Activated naive CD8-positive, alpha-beta T cell treated with anti-CD3 and anti-CD28 coated beads, Interleukin-2, amount 10 ng/mL, durations not matched to agents 7 days and 5 days (primary cell): ENCODE measurements around the gene PLPPR2. TPM values are rescaled to one million over a fixed set of nuclear protein-coding genes. Genes with fewer than 3 reads are reported as not detected.
"Not testable (repeated sequence)": the region's sequence is repeated elsewhere in the genome, so short reads cannot be mapped to it uniquely, and the experiment has no call there.

ENCODE experiments used
- ATAC-seq: fragments of 150-1000 bp; cut with Tn5 transposase; one replicate; pipeline ENCODE4 v1.10.0; 2021; ENCODE audit warnings: low read depth, moderate library complexity
- POLR2A ChIA-PET: fragments of 350-600 bp; sonication (Branson Sonifier 250); formaldehyde crosslinking; loops from one replicate; lab custom pipeline; 2021; ENCODE audit warnings: antibody characterized with exemption; lab: Charles Lee
- DNase-seq: peaks from one replicate; pipeline ENCODE4 v3.0.0; 2021
- H3K27ac Mint-ChIP-seq: one replicate; pipeline ENCODE4 v1.8.0; 2022; ENCODE audit warnings: mild to moderate bottlenecking, mixed read lengths
- H3K27me3 Mint-ChIP-seq: one replicate; pipeline ENCODE4 v1.8.0; 2022; ENCODE audit warnings: mild to moderate bottlenecking, moderate library complexity, mixed read lengths
- H3K36me3 Mint-ChIP-seq: one replicate; pipeline ENCODE4 v1.8.0; 2021; ENCODE audit warnings: mild to moderate bottlenecking, mixed read lengths
- H3K4me1 Mint-ChIP-seq: one replicate; pipeline ENCODE4 v1.8.0; 2021; ENCODE audit warnings: mixed read lengths
- H3K4me3 Mint-ChIP-seq: one replicate; pipeline ENCODE4 v1.8.0; 2022; ENCODE audit warnings: mild to moderate bottlenecking, moderate library complexity, mixed read lengths
- H3K9me3 Mint-ChIP-seq: one replicate; pipeline ENCODE4 v1.8.0; 2021; ENCODE audit warnings: mixed read lengths
- total RNA-seq, 2 experiments: library from RNA; stranded (reverse); gene quantifications; one replicate each; pipeline ENCODE4 v1.2.3, GENCODE V29; 2021

PLPPR2 gene
- total RNA-seq, 2 experiments from 2014 or later = 5.5 to 6.3 TPM

DNA sequence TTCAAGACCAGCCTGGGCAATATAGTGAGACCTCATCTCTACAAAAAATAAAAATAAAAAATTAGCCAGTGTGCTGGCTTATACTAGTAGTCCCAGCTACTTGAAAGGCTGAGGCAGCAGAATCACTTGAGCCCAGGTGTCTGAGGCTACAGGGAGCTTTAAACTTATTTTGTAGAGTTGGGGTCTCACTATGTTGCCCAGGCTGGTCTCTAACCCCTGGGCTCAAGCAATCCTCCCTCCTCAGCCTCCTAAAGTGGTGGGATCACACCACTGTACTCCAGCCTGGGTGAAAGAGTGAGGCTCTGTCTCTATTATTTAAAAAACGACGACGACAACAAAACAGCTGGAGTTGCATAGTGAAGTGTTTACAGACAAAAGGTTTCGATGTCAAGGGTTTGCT is 23.7 kb upstream of the PLPPR2 start:
- no peaks in the 10 kb centered on the region for H3K27me3 Mint-ChIP-seq

GRCh38 chr19:11332822-11333221 is 22.4 kb upstream of the PLPPR2 start:
- DNase-seq (no peak), ATAC-seq (no peak)
- Mint-ChIP-seq H3K36me3 (peaks cover 26% of the 10 kb centered on the region), H3K9me3 (no peaks in the 10 kb centered on the region), H3K27ac (no peak overlapping the region), H3K4me1 (peaks cover 9% of the 10 kb centered on the region), H3K27me3 (no peaks in the 10 kb centered on the region), H3K4me3 (no peak overlapping the region)
- POLR2A ChIA-PET = interaction anchor here (0.7 to 1.8 kb wide), 2 partner anchors 14 to 1236 kb away, joined by 3 to 5 read pairs; partner anchors contain the start of gene CCDC159

More for the DNA sequence above, 23.7 kb upstream of the PLPPR2 start:
- POLR2A ChIA-PET = interaction anchor here (1.8 kb wide), 1 partner anchor 15 kb away, joined by 5 read pairs; the partner anchor contains the start of gene CCDC159
- no peak for DNase-seq
- ATAC-seq = no peak
- H3K4me1 Mint-ChIP-seq = no peaks in the 10 kb centered on the region
- no peaks in the 10 kb centered on the region for H3K9me3 Mint-ChIP-seq
- no peak overlapping the region for H3K27ac Mint-ChIP-seq
- no peak overlapping the region for H3K4me3 Mint-ChIP-seq
- peaks cover 27% of the 10 kb centered on the region for H3K36me3 Mint-ChIP-seq

DNA sequence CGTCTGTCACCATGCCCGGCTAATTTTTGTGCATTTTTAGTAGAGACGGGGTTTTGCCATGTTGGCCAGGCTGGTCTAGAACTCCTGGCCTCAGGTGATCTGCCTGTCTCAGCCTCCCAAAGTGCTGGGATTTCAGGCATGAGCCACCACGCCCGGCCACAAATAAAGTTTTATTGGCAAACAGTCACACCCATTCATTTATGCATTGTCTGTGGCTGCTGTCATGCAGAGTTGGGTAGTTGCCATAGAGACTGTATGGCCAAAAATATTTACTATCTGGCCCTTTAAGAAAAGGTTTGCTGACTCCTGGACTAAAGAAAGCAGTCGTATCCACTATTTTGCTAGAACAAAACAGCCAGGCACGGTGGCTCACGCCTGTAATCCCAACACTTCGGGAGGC is 21.4 kb upstream of the PLPPR2 start:
- Mint-ChIP-seq H3K36me3 (peaks cover 26% of the 10 kb centered on the region), H3K4me1 (peaks cover 14% of the 10 kb centered on the region)
- ATAC-seq, DNase-seq, H3K9me3 Mint-ChIP-seq, H3K27me3 Mint-ChIP-seq, H3K4me3 Mint-ChIP-seq, POLR2A ChIA-PET, H3K27ac Mint-ChIP-seq: not testable (repeated sequence)

DNA sequence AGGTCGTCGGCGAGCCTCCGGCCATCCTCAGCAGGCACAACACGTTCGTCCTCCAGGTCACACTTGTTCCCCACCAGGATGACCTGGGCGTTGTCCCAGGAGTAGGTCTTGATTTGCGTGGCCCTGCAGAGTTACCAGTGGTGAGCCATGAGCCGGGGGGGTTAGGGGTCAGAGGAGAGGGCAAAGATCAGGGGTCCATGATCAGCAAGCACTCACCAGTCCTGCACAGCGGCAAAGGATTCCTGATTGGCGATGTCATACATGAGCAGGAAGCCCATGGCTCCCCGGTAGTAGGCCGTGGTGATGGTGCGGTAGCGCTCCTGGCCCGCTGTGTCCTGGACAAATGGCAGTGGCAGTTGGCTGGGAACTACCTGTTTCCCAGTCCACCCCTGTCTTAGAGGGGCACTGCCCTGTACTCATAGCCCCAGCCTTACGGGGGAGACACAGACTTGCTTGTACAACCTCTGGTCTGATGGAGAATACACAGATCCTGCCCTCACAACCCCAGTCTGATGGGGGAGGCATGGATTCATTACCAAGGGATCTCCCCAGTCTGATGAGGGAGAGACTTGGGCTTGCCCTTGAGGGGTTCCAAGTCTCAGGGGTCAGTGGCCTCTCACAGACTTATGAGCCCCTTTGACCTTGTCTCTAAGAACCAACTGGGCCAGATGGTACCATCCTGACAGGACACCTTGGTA is 19.6 kb upstream of the PLPPR2 start:
- Mint-ChIP-seq H3K4me1 (peaks cover 20% of the 10 kb centered on the region), H3K9me3 (no peaks in the 10 kb centered on the region), H3K27ac (no peak overlapping the region), H3K36me3 (peaks cover 26% of the 10 kb centered on the region), H3K27me3 (no peaks in the 10 kb centered on the region), H3K4me3 (no peak overlapping the region)
- ATAC-seq (no peak), DNase-seq (no peak)
- POLR2A ChIA-PET = interaction anchor here (0.7 kb wide), 1 partner anchor 11 kb away, joined by 3 read pairs; no protein-coding TSS in a partner anchor

- Mint-ChIP-seq H3K4me3 (peak overlapping the region; percentile 42), H3K4me1 (peaks cover 20% of the 10 kb centered on the region), H3K36me3 (peaks cover 26% of the 10 kb centered on the region), H3K9me3 (no peaks in the 10 kb centered on the region), H3K27ac (peak overlapping the region; percentile 38), H3K27me3 (no peaks in the 10 kb centered on the region)
- POLR2A ChIA-PET = interaction anchor here (0.6 to 1.2 kb wide), 3 partner anchors 9 to 145 kb away, joined by 3 read pairs; partner anchors contain the start of genes CCDC159 and TMEM205
- DNase-seq (no peak), ATAC-seq (no peak)
Measured at GRCh38 chr19:11337080-11337479, 18.2 kb upstream of the PLPPR2 start.

DNA sequence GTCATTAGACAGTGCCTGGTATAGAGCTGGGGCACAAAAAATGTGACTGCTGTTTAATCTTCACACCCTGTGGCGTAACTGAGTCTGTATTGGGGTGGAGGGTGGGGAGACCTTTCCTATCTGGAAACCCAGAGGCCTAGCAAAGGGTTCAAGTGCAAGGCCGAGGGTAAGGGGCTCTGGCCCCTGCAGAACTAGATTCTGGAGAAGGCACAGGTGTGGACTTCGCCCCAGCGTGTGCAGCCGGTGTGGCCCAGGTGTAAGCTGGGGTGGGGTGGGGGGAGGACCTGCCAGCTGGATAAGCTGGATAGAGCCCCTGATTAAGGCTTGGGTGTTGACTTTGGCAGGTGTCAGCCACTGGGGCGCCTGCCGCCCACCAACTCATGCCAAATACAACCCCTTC is 17.1 kb upstream of the PLPPR2 start:
- ATAC-seq (no peak), DNase-seq (no peak)
- Mint-ChIP-seq H3K36me3 (peaks cover 26% of the 10 kb centered on the region), H3K27ac (no peak overlapping the region), H3K9me3 (no peaks in the 10 kb centered on the region), H3K4me3 (no peak overlapping the region), H3K27me3 (no peaks in the 10 kb centered on the region), H3K4me1 (peaks cover 20% of the 10 kb centered on the region)
- POLR2A ChIA-PET = interaction anchor here (0.7 to 2.2 kb wide), 3 partner anchors 8 to 585 kb away, joined by 3 to 8 read pairs (median 3); partner anchors contain the start of genes CCDC159 and TMEM205

- Mint-ChIP-seq H3K27me3 (no peaks in the 10 kb centered on the region), H3K4me1 (peaks cover 20% of the 10 kb centered on the region), H3K4me3 (peak overlapping the region; percentile 86), H3K9me3 (no peaks in the 10 kb centered on the region), H3K36me3 (peaks cover 26% of the 10 kb centered on the region), H3K27ac (peak overlapping the region; percentile 64)
- ATAC-seq (no peak), DNase-seq (no peak)
- POLR2A ChIA-PET = interaction anchor here (1.4 to 2.2 kb wide), 2 partner anchors 15 to 36 kb away, joined by 6 to 8 read pairs; partner anchors contain the start of gene SWSAP1
Measured at GRCh38 chr19:11338569-11339253, 16.5 kb upstream of the PLPPR2 start.

GRCh38 chr19:11339254-11340098 is 15.8 kb upstream of the PLPPR2 start, which contains the start of gene RAB3D:
TSS of gene RAB3D (minus strand) at chr19:11339657. CDS start at chr19:11337399, 2,258 bp downstream.
- H3K4me3 Mint-ChIP-seq = peak within 1 kb of the TSS; percentile 86
- no peaks in the 10 kb centered on the region for H3K27me3 Mint-ChIP-seq
- DNase-seq (peak; percentile 85), ATAC-seq (peak; percentile 90)
- POLR2A ChIA-PET = interaction anchor here (0.7 to 2.2 kb wide), 4 partner anchors 15 to 42 kb away, joined by 3 to 8 read pairs (median 4); partner anchors contain the start of gene SWSAP1
- peaks cover 22% of the 10 kb centered on the region for H3K4me1 Mint-ChIP-seq
- peak within 1 kb of the TSS; percentile 64 for H3K27ac Mint-ChIP-seq
- H3K36me3 Mint-ChIP-seq = peaks cover 20% of the 10 kb centered on the region
- H3K9me3 Mint-ChIP-seq = no peaks in the 10 kb centered on the region

DNA sequence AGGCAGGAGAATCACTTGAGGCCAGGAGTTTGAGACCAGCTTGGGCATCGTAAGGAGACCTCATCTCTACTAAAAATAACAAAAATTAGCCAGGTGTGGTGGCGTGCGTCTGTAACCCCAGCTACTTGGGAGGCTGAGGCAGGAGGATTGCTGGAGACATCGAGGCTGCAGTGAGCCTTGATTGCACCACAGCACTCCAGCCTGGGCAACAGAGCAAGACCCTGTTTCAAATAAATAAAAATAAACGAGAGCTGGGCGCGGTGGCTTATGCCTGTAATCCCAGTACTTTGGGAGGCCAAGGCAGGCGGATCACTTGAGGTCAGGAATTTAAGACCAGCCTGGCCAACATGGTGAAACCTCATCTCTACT is 15.1 kb upstream of the PLPPR2 start:
- Mint-ChIP-seq H3K4me3 (peak overlapping the region; percentile 86), H3K36me3 (peaks cover 17% of the 10 kb centered on the region), H3K4me1 (peaks cover 23% of the 10 kb centered on the region)
- ATAC-seq, H3K27ac Mint-ChIP-seq, H3K9me3 Mint-ChIP-seq, H3K27me3 Mint-ChIP-seq, DNase-seq: not testable (repeated sequence)
- POLR2A ChIA-PET = interaction anchor here (0.9 to 2.2 kb wide), 3 partner anchors 16 to 37 kb away, joined by 3 to 8 read pairs (median 6); partner anchors contain the start of gene SWSAP1

DNA sequence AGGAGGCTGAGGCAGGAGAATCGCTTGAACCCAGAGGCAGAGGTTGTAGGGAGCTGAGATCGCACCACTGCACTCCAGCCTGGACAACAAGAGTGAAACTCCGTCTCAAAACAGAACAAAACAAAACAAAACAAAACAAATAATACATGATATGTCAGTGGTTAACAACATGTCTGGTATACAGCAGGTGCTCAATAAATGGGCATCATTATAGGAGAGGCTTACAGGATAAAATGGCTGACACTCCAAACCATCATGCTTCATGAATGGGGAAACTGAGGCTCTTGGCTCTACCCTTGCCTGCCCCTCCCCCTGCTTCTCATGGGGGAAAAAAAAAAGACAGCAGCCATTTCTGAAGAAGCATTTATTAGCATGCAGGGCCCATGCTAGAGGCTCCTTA is 12.8 kb upstream of the PLPPR2 start:
- DNase-seq (no peak), ATAC-seq (no peak)
- Mint-ChIP-seq H3K36me3 (peaks cover 2% of the 10 kb centered on the region), H3K4me1 (peaks cover 34% of the 10 kb centered on the region), H3K27me3 (no peaks in the 10 kb centered on the region), H3K4me3 (no peak overlapping the region), H3K27ac (no peak overlapping the region), H3K9me3 (no peaks in the 10 kb centered on the region)
- POLR2A ChIA-PET = no interaction called here

DNA sequence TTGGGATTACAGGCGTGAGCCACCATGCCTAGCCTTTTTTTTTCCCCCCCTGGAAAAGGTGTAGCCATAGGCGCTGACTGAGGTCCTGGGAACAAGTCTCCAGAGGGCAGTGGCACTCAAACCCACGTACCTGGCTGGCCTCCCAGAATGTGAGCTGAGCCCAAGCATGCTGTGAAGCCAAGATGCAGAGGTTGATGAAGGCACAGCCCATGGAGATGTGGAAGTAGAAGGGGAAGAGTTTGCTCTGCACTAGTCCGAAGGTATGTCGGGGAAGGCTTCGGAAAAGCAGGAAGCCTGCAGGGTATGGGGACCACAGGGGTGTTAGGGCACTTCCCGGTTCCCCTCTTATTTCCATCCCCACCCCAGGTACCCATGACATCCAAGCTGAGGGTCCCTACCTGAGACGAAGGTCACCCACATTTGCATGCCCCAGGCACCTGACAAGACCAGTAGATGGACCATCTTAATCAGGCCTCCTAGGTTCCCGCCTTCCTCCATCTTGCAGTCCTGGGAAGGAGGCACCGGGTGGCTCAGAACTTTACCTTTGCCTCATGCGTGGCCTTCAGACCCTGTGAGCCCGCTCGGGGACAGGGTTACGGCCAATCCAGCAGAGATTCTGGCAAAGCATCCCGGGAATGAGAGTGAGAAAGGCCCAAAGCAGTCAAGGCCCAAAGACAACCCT is 10.0 kb upstream of the PLPPR2 start:
- ATAC-seq (no peak), DNase-seq (no peak)
- POLR2A ChIA-PET = interaction anchor here (0.8 to 2.1 kb wide), 5 partner anchors 8 to 59 kb away, joined by 3 to 13 read pairs (median 4); no protein-coding TSS in a partner anchor
- peak overlapping the region; percentile 90 for H3K27ac Mint-ChIP-seq
- H3K4me3 Mint-ChIP-seq = peak overlapping the region; percentile 92
- H3K4me1 Mint-ChIP-seq = peaks cover 22% of the 10 kb centered on the region
- peaks cover 7% of the 10 kb centered on the region for H3K9me3 Mint-ChIP-seq
- peaks cover 6% of the 10 kb centered on the region for H3K36me3 Mint-ChIP-seq
- H3K27me3 Mint-ChIP-seq = no peaks in the 10 kb centered on the region
